Esophagus squamous epithelium (tissue), 4 donors: ENCODE results near the gene SPC24.

Experiments used
- POLR2A ChIP-seq, 4 donors: fragments of 450-650 bp; IDR thresholded peaks; one replicate each; pipeline ENCODE4 v1.6.1; 2017; ENCODE audit warnings: antibody characterized with exemption in 4 of 4, mild to moderate bottlenecking in 4 of 4, moderate library complexity in 3 of 4
- TF ChIP-seq, protein P1 (sequence below), 6 experiments: fragments of 450-650 bp in 4 of 6; fragments of 200-600 bp in 2 of 6; sonication (generic) in 2 of 6; IDR thresholded peaks; one replicate each; pipeline ENCODE4 v1.5.1; 2016 to 2019; ENCODE audit warnings: antibody characterized with exemption in 6 of 6, mild to moderate bottlenecking in 4 of 6, moderate library complexity in 4 of 6

DNA sequence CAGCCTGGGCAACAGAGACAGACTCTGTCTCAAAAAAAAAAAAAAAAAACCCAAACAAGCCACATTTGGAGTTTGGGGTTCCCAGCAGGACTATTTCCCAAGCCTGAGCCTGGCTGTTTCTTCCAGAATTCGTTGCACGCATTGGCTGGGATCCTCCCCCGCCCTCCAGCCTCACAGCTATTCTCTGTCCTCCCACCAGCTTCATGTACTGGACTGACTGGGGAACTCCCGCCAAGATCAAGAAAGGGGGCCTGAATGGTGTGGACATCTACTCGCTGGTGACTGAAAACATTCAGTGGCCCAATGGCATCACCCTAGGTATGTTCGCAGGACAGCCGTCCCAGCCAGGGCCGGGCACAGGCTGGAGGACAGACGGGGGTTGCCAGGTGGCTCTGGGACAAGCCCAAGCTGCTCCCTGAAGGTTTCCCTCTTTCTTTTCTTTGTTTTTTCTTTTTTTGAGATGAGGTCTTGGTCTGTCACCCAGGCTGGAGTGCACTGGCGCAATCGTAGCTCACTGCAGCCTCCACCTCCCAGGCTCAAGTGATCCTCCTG, 39.6 kb downstream of the SPC24 start:
- TF ChIP-seq, protein P1, sequence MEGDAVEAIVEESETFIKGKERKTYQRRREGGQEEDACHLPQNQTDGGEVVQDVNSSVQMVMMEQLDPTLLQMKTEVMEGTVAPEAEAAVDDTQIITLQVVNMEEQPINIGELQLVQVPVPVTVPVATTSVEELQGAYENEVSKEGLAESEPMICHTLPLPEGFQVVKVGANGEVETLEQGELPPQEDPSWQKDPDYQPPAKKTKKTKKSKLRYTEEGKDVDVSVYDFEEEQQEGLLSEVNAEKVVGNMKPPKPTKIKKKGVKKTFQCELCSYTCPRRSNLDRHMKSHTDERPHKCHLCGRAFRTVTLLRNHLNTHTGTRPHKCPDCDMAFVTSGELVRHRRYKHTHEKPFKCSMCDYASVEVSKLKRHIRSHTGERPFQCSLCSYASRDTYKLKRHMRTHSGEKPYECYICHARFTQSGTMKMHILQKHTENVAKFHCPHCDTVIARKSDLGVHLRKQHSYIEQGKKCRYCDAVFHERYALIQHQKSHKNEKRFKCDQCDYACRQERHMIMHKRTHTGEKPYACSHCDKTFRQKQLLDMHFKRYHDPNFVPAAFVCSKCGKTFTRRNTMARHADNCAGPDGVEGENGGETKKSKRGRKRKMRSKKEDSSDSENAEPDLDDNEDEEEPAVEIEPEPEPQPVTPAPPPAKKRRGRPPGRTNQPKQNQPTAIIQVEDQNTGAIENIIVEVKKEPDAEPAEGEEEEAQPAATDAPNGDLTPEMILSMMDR (IDR thresholded peaks at IDR 0.05): no peak
- TF ChIP-seq POLR2A (IDR thresholded peaks at IDR 0.05): no peak
